ENCODE data around the gene ADCK2. TPM values are rescaled to one million over a fixed set of nuclear protein-coding genes. Genes with fewer than 3 reads are reported as not detected.

Gene ADCK2
- total RNA-seq, 1 donor, result 14.1 TPM

- no peak overlapping the region for H3K4me3 ChIP-seq (ENCODE audit: low read depth, low read length)
- no peak for TF ChIP-seq CTCF (IDR thresholded peaks at IDR 0.05; ENCODE audit: insufficient read depth, low read length)
- no peak for DNase-seq (ENCODE audit: low read depth)
Measured at GRCh38 chr7:140631602-140632001, 41.1 kb upstream of the ADCK2 start.

- no peak overlapping the region for H3K4me3 ChIP-seq (ENCODE audit: low read depth, low read length)
- no peak for TF ChIP-seq CTCF (IDR thresholded peaks at IDR 0.05; ENCODE audit: insufficient read depth, low read length)
- no peak for DNase-seq (ENCODE audit: low read depth)
Measured at GRCh38 chr7:140635345-140635744, 37.4 kb upstream of the ADCK2 start.

- no peak for DNase-seq (ENCODE audit: low read depth)
- H3K4me3 ChIP-seq (ENCODE audit: low read depth, low read length), result no peak overlapping the region
- TF ChIP-seq CTCF (IDR thresholded peaks at IDR 0.05; ENCODE audit: insufficient read depth, low read length), result no peak
Measured at GRCh38 chr7:140635816-140636215, 36.9 kb upstream of the ADCK2 start.

GRCh38 chr7:140637400-140637799 lies 35.3 kb upstream of the ADCK2 start:
- no peak for TF ChIP-seq CTCF (IDR thresholded peaks at IDR 0.05; ENCODE audit: insufficient read depth, low read length)
- no peak overlapping the region for H3K4me3 ChIP-seq (ENCODE audit: low read depth, low read length)
- no peak for DNase-seq (ENCODE audit: low read depth)

- peak; percentile 88 for DNase-seq (ENCODE audit: low read depth)
- TF ChIP-seq CTCF (IDR thresholded peaks at IDR 0.05; ENCODE audit: insufficient read depth, low read length), result peak; percentile 41
- H3K4me3 ChIP-seq (ENCODE audit: low read depth, low read length), result peak overlapping the region; percentile 10
Measured at GRCh38 chr7:140638173-140638791, 34.5 kb upstream of the ADCK2 start.

GRCh38 chr7:140639366-140640053 lies 33.2 kb upstream of the ADCK2 start:
- peak overlapping the region; percentile 66 for H3K4me3 ChIP-seq (ENCODE audit: low read depth, low read length)
- DNase-seq (ENCODE audit: low read depth), result peak; percentile 63
- no peak for TF ChIP-seq CTCF (IDR thresholded peaks at IDR 0.05; ENCODE audit: insufficient read depth, low read length)
